ENCODE results near the gene LAG3. TPM values are rescaled to one million over a fixed set of nuclear protein-coding genes. Genes with fewer than 3 reads are reported as not detected.

LAG3 gene
- total and polyA plus RNA-seq, 4 donors, result 0.82 to 1.7 (median 1.4) TPM

GRCh38 chr12:6724409-6724797, 47.9 kb upstream of the LAG3 start:
- ATAC-seq (ENCODE audit: insufficient read depth, low FRiP score), result no peak
- WGBS, 2 donors, result 9% methylated on average over 10 of the region's 10 CpGs
- peaks cover 0 to 7% (median 7%) of the 10 kb centered on the region in 5 donors for H3K4me1 ChIP-seq (ENCODE audit: control insufficient read depth in 5 of 5, insufficient read depth in 5 of 5, low read length in 5 of 5)
- H3K9ac ChIP-seq (ENCODE audit: insufficient read depth in 1 of 2, low read length in 2 of 2), result peak overlapping the region in 1 of 2 donors; percentile 81
- peak in 1 of 3 donors; percentile 28 for DNase-seq
- H3K27ac ChIP-seq (ENCODE audit: low read depth in 1 of 2, low read length in 1 of 2), result peak overlapping the region; percentile 80 to 90
- TF ChIP-seq CTCF (IDR thresholded peaks at IDR 0.05; ENCODE audit: control extremely low read depth, extremely low read depth), result no peak
- H3K27me3 ChIP-seq (ENCODE audit: control insufficient read depth in 3 of 3, insufficient read depth in 3 of 3, low read length in 2 of 3), result peaks cover 0 to 8% (median 0%) of the 10 kb centered on the region in 3 donors
- peaks cover 3 to 25% (median 12%) of the 10 kb centered on the region in 4 donors for H3K36me3 ChIP-seq (ENCODE audit: control insufficient read depth in 4 of 4, insufficient read depth in 4 of 4, low read length in 4 of 4)
- peak overlapping the region; percentile 57 for H3K4me3 ChIP-seq
- H3K9me3 ChIP-seq (ENCODE audit: control insufficient read depth in 4 of 4, insufficient read depth in 3 of 4, low read length in 3 of 4), result no peaks in the 10 kb centered on the region

GRCh38 chr12:6725350-6725749, 47.0 kb upstream of the LAG3 start:
- DNase-seq (no peak), ATAC-seq (ENCODE audit: insufficient read depth, low FRiP score) (no peak)
- WGBS, 2 donors, result 96% methylated on average over 7 of the region's 7 CpGs
- no peak overlapping the region for H3K27ac ChIP-seq (ENCODE audit: low read depth in 1 of 2, low read length in 1 of 2)
- H3K4me1 ChIP-seq (ENCODE audit: control insufficient read depth in 5 of 5, insufficient read depth in 5 of 5, low read length in 5 of 5), result peaks cover 0 to 7% (median 7%) of the 10 kb centered on the region in 5 donors
- H3K27me3 ChIP-seq (ENCODE audit: control insufficient read depth in 3 of 3, insufficient read depth in 3 of 3, low read length in 2 of 3), result peaks cover 0 to 2% (median 0%) of the 10 kb centered on the region in 3 donors
- no peaks in the 10 kb centered on the region for H3K9me3 ChIP-seq (ENCODE audit: control insufficient read depth in 4 of 4, insufficient read depth in 3 of 4, low read length in 3 of 4)
- H3K36me3 ChIP-seq (ENCODE audit: control insufficient read depth in 4 of 4, insufficient read depth in 4 of 4, low read length in 4 of 4), result peaks cover 7 to 34% (median 20%) of the 10 kb centered on the region in 4 donors
- no peak overlapping the region for H3K9ac ChIP-seq (ENCODE audit: insufficient read depth in 1 of 2, low read length in 2 of 2)
- H3K4me3 ChIP-seq, result no peak overlapping the region
- no peak for TF ChIP-seq CTCF (IDR thresholded peaks at IDR 0.05; ENCODE audit: control extremely low read depth, extremely low read depth)

- Histone ChIP-seq H3K9ac (ENCODE audit: insufficient read depth in 1 of 2, low read length in 2 of 2) (no peak overlapping the region), H3K4me1 (ENCODE audit: control insufficient read depth in 5 of 5, insufficient read depth in 5 of 5, low read length in 5 of 5) (peaks cover 0 to 7% (median 7%) of the 10 kb centered on the region in 5 donors), H3K9me3 (ENCODE audit: control insufficient read depth in 4 of 4, insufficient read depth in 3 of 4, low read length in 3 of 4) (no peaks in the 10 kb centered on the region), H3K4me3 (no peak overlapping the region), H3K27ac (ENCODE audit: low read depth in 1 of 2, low read length in 1 of 2) (no peak overlapping the region), H3K36me3 (ENCODE audit: control insufficient read depth in 4 of 4, insufficient read depth in 4 of 4, low read length in 4 of 4) (peaks cover 10 to 42% (median 37%) of the 10 kb centered on the region in 4 donors), H3K27me3 (ENCODE audit: control insufficient read depth in 3 of 3, insufficient read depth in 3 of 3, low read length in 2 of 3) (no peaks in the 10 kb centered on the region)
- DNase-seq (no peak), ATAC-seq (ENCODE audit: insufficient read depth, low FRiP score) (no peak)
- WGBS, 2 donors, result 95 to 97% methylated on average over 18 of the region's 18 CpGs
- TF ChIP-seq CTCF (IDR thresholded peaks at IDR 0.05; ENCODE audit: control extremely low read depth, extremely low read depth), result no peak
Measured at GRCh38 chr12:6729186-6729585, 43.1 kb upstream of the LAG3 start.

GRCh38 chr12:6730169-6730568, 42.2 kb upstream of the LAG3 start:
- H3K4me3 ChIP-seq, result no peak overlapping the region
- H3K9me3 ChIP-seq (ENCODE audit: control insufficient read depth in 4 of 4, insufficient read depth in 3 of 4, low read length in 3 of 4), result no peaks in the 10 kb centered on the region
- H3K27ac ChIP-seq (ENCODE audit: low read depth in 1 of 2, low read length in 1 of 2), result no peak overlapping the region
- ATAC-seq (ENCODE audit: insufficient read depth, low FRiP score) (no peak), DNase-seq (no peak)
- no peaks in the 10 kb centered on the region for H3K27me3 ChIP-seq (ENCODE audit: control insufficient read depth in 3 of 3, insufficient read depth in 3 of 3, low read length in 2 of 3)
- no peak for TF ChIP-seq CTCF (IDR thresholded peaks at IDR 0.05; ENCODE audit: control extremely low read depth, extremely low read depth)
- H3K4me1 ChIP-seq (ENCODE audit: control insufficient read depth in 5 of 5, insufficient read depth in 5 of 5, low read length in 5 of 5), result no peaks in the 10 kb centered on the region
- no peak overlapping the region for H3K9ac ChIP-seq (ENCODE audit: insufficient read depth in 1 of 2, low read length in 2 of 2)
- 96% methylated on average over 8 of the region's 8 CpGs for WGBS, 2 donors
- peaks cover 10 to 47% (median 40%) of the 10 kb centered on the region in 4 donors for H3K36me3 ChIP-seq (ENCODE audit: control insufficient read depth in 4 of 4, insufficient read depth in 4 of 4, low read length in 4 of 4)
